GM19351 (cell line): ENCODE measurements around the gene HSD17B13.
"Not testable (repeated sequence)": the region's sequence is repeated elsewhere in the genome, so short reads cannot be mapped to it uniquely, and the experiment has no call there.

ENCODE experiments used
- ATAC-seq: cut with Tn5 transposase; IDR thresholded peaks from one replicate; pipeline ENCODE4 v1.9.1; 2021; ENCODE audit warnings: mild to moderate bottlenecking, moderate library complexity; ENCODE audit not compliant: unreplicated experiment

Gene HSD17B13

GRCh38 chr4:87322754-87323153 is at the start of gene HSD17B13:
Gene HSD17B13, minus strand, starts transcription at chr4:87322882. Its CDS starts 41 bp downstream, at chr4:87322841.
- no peak for ATAC-seq

GRCh38 chr4:87370068-87370467 is 47.4 kb upstream of the HSD17B13 start:
- ATAC-seq: no peak

- no peak for ATAC-seq
Observed at GRCh38 chr4:87366521-87367162, 44.0 kb upstream of the HSD17B13 start.

GRCh38 chr4:87365348-87365747 is 42.7 kb upstream of the HSD17B13 start:
- ATAC-seq: no peak

GRCh38 chr4:87363552-87363951 is 40.9 kb upstream of the HSD17B13 start:
- ATAC-seq: no peak

- ATAC-seq: no peak
Observed at GRCh38 chr4:87360338-87360935, 37.8 kb upstream of the HSD17B13 start.

GRCh38 chr4:87359258-87359657 is 36.6 kb upstream of the HSD17B13 start:
- no peak for ATAC-seq

GRCh38 chr4:87356832-87357526 is 34.3 kb upstream of the HSD17B13 start:
- no peak for ATAC-seq

GRCh38 chr4:87354168-87355102 is 31.8 kb upstream of the HSD17B13 start:
- ATAC-seq: no peak

GRCh38 chr4:87353592-87353991 is 30.9 kb upstream of the HSD17B13 start:
- ATAC-seq: peak; percentile 87

- no peak for ATAC-seq
Observed at GRCh38 chr4:87345139-87345538, 22.5 kb upstream of the HSD17B13 start.

- no peak for ATAC-seq
Observed at GRCh38 chr4:87342872-87343271, 20.2 kb upstream of the HSD17B13 start.

- ATAC-seq: not testable (repeated sequence)
Observed at GRCh38 chr4:87341954-87342635, 19.4 kb upstream of the HSD17B13 start.

- no peak for ATAC-seq
Observed at GRCh38 chr4:87339440-87339839, 16.8 kb upstream of the HSD17B13 start.

- no peak for ATAC-seq
Observed at GRCh38 chr4:87337361-87337760, 14.7 kb upstream of the HSD17B13 start.

- ATAC-seq: no peak
Observed at GRCh38 chr4:87333267-87333666, 10.6 kb upstream of the HSD17B13 start.

GRCh38 chr4:87330761-87331160 is 8.1 kb upstream of the HSD17B13 start:
- no peak for ATAC-seq

GRCh38 chr4:87327136-87327535 is 4.5 kb upstream of the HSD17B13 start:
- no peak for ATAC-seq

- no peak for ATAC-seq
Observed at GRCh38 chr4:87326460-87326859, 3.8 kb upstream of the HSD17B13 start.

- ATAC-seq: no peak
Observed at GRCh38 chr4:87321888-87322287, 794 bp downstream of the HSD17B13 start.
